Measurements from ENCODE around the gene BMP6. TPM values are rescaled to one million over a fixed set of nuclear protein-coding genes. Genes with fewer than 3 reads are reported as not detected.

BMP6 gene
- total and polyA plus RNA-seq, 2 experiments from 2014 or later = 0.84 to 2.8 TPM

DNA sequence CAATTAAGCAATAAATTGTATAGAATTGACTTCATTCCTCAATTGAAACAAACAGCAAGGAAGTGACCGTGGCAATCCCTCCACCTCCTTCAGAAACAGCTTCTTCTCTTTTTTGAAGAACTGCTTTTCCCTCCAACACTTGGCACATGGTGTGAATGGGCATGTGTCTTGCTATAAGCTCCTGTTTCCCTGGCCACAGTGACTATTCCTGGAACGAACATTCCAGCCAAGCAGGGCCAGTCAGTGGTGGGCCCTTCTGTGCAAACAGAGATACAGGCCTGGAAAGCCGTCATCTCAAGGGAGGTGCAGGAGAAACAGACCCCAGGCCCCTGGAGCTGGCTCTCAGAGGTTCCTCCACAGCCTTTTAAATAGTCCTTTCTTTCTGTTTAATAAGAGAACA lies 177.8 kb downstream of the BMP6 start:
- Mint-ChIP-seq H3K4me3 (no peak overlapping the region), H3K36me3 (ENCODE audit: low read depth) (peaks cover 68% of the 10 kb centered on the region), H3K9me3 (no peaks in the 10 kb centered on the region), H3K4me1 (peaks cover 2% of the 10 kb centered on the region; the same call in 2 of the 3 replicates), H3K27ac (no peak overlapping the region), H3K27me3 (ENCODE audit: insufficient read depth, low read depth, poor library complexity) (no peaks in the 10 kb centered on the region)
- H3K4me1 ChIP-seq (ENCODE audit: insufficient read depth) = 0 out of 2 replicates have a peak, but pooled peaks cover 2% of the 10 kb centered on the region
- ATAC-seq = no peak
- H2AFZ ChIP-seq = no peak overlapping the region
- H3K9me2 ChIP-seq (ENCODE audit: insufficient read depth) = no peaks in the 10 kb centered on the region
- TF ChIP-seq JUNB (IDR thresholded peaks at IDR 0.05; ENCODE audit: unreplicated experiment) (no peak), NANOG (IDR thresholded peaks at IDR 0.05; ENCODE audit: borderline replicate concordance) (no peak), EZH2phosphoT487 (IDR thresholded peaks at IDR 0.05; ENCODE audit: unreplicated experiment) (no peak), CREB1 (CRISPR knock-in tag; IDR thresholded peaks at IDR 0.05; ENCODE audit: low read depth) (no peak), ZNF114 (CRISPR knock-in tag; IDR thresholded peaks at IDR 0.05) (no peak), STAT1 (IDR thresholded peaks at IDR 0.05; ENCODE audit: unreplicated experiment) (no peak), ZNF331 (CRISPR knock-in tag; IDR thresholded peaks at IDR 0.05; ENCODE audit: low read depth) (no peak), EZH2 (IDR thresholded peaks at IDR 0.05; ENCODE audit: low read depth, unreplicated experiment) (no peak), POLR2AphosphoS5 (IDR thresholded peaks at IDR 0.05; ENCODE audit: low read depth) (no peak)
- TF ChIP-seq, protein P1, sequence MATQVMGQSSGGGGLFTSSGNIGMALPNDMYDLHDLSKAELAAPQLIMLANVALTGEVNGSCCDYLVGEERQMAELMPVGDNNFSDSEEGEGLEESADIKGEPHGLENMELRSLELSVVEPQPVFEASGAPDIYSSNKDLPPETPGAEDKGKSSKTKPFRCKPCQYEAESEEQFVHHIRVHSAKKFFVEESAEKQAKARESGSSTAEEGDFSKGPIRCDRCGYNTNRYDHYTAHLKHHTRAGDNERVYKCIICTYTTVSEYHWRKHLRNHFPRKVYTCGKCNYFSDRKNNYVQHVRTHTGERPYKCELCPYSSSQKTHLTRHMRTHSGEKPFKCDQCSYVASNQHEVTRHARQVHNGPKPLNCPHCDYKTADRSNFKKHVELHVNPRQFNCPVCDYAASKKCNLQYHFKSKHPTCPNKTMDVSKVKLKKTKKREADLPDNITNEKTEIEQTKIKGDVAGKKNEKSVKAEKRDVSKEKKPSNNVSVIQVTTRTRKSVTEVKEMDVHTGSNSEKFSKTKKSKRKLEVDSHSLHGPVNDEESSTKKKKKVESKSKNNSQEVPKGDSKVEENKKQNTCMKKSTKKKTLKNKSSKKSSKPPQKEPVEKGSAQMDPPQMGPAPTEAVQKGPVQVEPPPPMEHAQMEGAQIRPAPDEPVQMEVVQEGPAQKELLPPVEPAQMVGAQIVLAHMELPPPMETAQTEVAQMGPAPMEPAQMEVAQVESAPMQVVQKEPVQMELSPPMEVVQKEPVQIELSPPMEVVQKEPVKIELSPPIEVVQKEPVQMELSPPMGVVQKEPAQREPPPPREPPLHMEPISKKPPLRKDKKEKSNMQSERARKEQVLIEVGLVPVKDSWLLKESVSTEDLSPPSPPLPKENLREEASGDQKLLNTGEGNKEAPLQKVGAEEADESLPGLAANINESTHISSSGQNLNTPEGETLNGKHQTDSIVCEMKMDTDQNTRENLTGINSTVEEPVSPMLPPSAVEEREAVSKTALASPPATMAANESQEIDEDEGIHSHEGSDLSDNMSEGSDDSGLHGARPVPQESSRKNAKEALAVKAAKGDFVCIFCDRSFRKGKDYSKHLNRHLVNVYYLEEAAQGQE (IDR thresholded peaks at IDR 0.05; ENCODE audit: unreplicated experiment) = no peak
- TF ChIP-seq, protein P2, sequence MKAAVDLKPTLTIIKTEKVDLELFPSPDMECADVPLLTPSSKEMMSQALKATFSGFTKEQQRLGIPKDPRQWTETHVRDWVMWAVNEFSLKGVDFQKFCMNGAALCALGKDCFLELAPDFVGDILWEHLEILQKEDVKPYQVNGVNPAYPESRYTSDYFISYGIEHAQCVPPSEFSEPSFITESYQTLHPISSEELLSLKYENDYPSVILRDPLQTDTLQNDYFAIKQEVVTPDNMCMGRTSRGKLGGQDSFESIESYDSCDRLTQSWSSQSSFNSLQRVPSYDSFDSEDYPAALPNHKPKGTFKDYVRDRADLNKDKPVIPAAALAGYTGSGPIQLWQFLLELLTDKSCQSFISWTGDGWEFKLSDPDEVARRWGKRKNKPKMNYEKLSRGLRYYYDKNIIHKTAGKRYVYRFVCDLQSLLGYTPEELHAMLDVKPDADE (IDR thresholded peaks at IDR 0.05) = no peak
- TF ChIP-seq, protein P3, sequence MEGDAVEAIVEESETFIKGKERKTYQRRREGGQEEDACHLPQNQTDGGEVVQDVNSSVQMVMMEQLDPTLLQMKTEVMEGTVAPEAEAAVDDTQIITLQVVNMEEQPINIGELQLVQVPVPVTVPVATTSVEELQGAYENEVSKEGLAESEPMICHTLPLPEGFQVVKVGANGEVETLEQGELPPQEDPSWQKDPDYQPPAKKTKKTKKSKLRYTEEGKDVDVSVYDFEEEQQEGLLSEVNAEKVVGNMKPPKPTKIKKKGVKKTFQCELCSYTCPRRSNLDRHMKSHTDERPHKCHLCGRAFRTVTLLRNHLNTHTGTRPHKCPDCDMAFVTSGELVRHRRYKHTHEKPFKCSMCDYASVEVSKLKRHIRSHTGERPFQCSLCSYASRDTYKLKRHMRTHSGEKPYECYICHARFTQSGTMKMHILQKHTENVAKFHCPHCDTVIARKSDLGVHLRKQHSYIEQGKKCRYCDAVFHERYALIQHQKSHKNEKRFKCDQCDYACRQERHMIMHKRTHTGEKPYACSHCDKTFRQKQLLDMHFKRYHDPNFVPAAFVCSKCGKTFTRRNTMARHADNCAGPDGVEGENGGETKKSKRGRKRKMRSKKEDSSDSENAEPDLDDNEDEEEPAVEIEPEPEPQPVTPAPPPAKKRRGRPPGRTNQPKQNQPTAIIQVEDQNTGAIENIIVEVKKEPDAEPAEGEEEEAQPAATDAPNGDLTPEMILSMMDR (conservative IDR thresholded peaks at IDR 0.05; ENCODE audit: low read depth in 2 of 2) = no peak
- TF ChIP-seq, protein P4, sequence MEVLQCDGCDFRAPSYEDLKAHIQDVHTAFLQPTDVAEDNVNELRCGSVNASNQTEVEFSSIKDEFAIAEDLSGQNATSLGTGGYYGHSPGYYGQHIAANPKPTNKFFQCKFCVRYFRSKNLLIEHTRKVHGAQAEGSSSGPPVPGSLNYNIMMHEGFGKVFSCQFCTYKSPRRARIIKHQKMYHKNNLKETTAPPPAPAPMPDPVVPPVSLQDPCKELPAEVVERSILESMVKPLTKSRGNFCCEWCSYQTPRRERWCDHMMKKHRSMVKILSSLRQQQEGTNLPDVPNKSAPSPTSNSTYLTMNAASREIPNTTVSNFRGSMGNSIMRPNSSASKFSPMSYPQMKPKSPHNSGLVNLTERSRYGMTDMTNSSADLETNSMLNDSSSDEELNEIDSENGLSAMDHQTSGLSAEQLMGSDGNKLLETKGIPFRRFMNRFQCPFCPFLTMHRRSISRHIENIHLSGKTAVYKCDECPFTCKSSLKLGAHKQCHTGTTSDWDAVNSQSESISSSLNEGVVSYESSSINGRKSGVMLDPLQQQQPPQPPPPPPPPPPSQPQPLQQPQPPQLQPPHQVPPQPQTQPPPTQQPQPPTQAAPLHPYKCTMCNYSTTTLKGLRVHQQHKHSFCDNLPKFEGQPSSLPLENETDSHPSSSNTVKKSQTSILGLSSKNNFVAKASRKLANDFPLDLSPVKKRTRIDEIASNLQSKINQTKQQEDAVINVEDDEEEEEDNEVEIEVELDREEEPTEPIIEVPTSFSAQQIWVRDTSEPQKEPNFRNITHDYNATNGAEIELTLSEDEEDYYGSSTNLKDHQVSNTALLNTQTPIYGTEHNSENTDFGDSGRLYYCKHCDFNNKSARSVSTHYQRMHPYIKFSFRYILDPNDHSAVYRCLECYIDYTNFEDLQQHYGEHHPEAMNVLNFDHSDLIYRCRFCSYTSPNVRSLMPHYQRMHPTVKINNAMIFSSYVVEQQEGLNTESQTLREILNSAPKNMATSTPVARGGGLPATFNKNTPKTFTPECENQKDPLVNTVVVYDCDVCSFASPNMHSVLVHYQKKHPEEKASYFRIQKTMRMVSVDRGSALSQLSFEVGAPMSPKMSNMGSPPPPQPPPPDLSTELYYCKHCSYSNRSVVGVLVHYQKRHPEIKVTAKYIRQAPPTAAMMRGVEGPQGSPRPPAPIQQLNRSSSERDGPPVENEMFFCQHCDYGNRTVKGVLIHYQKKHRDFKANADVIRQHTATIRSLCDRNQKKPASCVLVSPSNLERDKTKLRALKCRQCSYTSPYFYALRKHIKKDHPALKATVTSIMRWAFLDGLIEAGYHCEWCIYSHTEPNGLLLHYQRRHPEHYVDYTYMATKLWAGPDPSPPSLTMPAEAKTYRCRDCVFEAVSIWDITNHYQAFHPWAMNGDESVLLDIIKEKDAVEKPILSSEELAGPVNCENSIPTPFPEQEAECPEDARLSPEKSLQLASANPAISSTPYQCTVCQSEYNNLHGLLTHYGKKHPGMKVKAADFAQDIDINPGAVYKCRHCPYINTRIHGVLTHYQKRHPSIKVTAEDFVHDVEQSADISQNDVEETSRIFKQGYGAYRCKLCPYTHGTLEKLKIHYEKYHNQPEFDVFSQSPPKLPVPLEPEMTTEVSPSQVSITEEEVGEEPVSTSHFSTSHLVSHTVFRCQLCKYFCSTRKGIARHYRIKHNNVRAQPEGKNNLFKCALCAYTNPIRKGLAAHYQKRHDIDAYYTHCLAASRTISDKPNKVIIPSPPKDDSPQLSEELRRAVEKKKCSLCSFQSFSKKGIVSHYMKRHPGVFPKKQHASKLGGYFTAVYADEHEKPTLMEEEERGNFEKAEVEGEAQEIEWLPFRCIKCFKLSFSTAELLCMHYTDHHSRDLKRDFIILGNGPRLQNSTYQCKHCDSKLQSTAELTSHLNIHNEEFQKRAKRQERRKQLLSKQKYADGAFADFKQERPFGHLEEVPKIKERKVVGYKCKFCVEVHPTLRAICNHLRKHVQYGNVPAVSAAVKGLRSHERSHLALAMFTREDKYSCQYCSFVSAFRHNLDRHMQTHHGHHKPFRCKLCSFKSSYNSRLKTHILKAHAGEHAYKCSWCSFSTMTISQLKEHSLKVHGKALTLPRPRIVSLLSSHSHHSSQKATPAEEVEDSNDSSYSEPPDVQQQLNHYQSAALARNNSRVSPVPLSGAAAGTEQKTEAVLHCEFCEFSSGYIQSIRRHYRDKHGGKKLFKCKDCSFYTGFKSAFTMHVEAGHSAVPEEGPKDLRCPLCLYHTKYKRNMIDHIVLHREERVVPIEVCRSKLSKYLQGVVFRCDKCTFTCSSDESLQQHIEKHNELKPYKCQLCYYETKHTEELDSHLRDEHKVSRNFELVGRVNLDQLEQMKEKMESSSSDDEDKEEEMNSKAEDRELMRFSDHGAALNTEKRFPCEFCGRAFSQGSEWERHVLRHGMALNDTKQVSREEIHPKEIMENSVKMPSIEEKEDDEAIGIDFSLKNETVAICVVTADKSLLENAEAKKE (CRISPR knock-in tag; IDR thresholded peaks at IDR 0.05) = no peak
- H4K20me1 ChIP-seq (replicated peaks; ENCODE audit: insufficient read depth) = peaks cover 33% of the 10 kb centered on the region
- DNase-seq (ENCODE audit: low spot score) = no peak
- no peak overlapping the region for H3K4me2 ChIP-seq
- H3K27ac ChIP-seq (ENCODE audit: low read depth) = no peak overlapping the region
- H3K4me3 ChIP-seq = no peak overlapping the region
- peaks cover 55% of the 10 kb centered on the region for H3K79me2 ChIP-seq (replicated peaks; ENCODE audit: insufficient read depth)
- peaks cover 10% of the 10 kb centered on the region; the same call in 1 of the 2 replicates for H3K36me3 ChIP-seq (ENCODE audit: insufficient read depth)
- no peaks in the 10 kb centered on the region for H3F3A ChIP-seq (replicated peaks; ENCODE audit: low read depth)
- no peaks in the 10 kb centered on the region for H3K27me3 ChIP-seq (ENCODE audit: insufficient read depth)
